Jurkat, Clone E6-1 (cell line): Measurements from ENCODE around the gene OR11L1.

Experiments used
- DNase-seq: peaks from one replicate; pipeline ENCODE4 v3.0.0-alpha.2; 2011; ENCODE audit warnings: low read depth, low spot score
- H3K4me3 ChIP-seq: 2 replicates; pipeline ENCODE4 v1.5.1; 2011; ENCODE audit warnings: mild to moderate bottlenecking, low read length, control low read depth, moderate library complexity

Gene OR11L1

DNA sequence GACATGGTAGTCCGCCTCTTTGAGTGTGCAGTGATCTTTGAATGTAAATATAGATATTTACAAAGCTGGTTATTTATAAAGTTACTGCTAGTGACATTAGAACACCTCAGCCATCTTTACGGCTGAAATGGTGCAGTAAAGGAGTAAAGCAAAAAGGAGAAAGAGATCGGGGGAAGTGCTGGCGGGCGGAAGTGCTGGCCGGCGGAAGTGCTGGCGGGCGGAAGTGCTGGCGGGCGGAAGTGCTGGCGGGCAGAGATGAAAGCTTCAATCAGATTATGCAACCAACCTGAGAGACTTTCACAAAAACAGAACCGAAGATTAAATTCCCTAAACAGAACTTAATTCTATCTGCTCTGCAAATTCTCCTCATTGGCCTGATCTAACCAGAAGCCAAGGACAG is 16.3 kb downstream of the OR11L1 start:
- no peak overlapping the region for H3K4me3 ChIP-seq
- DNase-seq = no peak

DNA sequence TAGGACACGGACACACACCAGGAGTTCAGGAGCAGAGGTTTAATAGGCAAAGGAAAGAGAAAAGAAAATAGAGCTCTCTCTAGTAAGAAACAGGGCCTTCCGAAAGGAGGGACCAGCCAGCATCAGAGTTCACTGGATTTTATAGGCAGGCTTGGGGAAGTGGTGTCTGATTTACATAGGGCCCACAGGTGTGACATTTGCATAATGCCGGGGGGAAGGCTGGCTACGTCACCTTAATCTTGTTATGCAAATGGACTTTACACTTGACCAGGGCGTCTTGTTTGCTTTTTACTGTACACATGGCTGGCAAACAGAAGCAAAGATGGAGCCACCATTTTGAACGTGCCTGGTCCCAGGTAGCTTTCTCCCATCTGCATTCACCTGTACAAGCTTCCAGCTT is 17.7 kb downstream of the OR11L1 start, which contains the start of gene OR14A16:
OR14A16 (minus strand) TSS at position 97 of the 400 bp plus-strand sequence. CDS start 8,390 bp downstream, outside the sequence.
- no peak within 1 kb of the TSS for H3K4me3 ChIP-seq
- DNase-seq = no peak

DNA sequence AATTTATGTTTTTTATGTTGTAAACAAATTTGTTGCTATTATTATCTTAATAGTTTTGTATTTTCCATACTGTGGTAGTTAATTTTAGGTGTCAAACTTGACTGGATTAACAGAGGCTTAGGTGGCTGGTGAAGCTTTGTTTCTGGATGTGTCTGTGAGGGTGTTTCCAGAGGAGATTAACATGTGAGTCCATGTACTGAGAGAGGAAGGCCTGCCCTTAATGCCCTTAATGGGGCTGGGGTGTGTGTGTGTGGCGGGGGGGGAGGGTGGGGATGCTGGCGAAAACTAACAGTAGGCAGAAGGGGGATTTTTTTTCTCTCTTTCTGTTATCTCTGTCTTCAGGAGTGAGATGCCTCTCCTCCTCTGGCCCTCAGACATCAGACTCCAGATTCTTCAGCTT is 19.6 kb downstream of the OR11L1 start:
- no peak overlapping the region for H3K4me3 ChIP-seq
- no peak for DNase-seq

DNA sequence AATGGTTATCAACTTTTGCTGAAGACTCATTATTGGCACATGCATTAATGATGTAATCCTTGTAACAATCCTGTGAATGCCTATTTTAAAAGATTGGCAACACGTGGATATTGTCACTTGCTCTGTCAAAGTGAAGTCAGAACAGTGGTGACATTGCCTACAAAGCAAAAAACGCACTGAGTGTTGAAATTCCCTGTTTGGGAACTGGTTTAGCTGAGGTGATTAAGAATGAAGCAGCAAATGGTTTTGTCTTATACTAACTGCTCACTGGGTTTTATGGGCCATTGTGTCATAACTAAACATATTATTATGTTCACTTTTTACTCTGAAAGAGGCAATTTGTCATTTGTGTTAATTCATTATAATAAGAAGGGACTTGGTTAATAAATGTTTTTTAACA is 29.1 kb downstream of the OR11L1 start:
- DNase-seq = no peak
- no peak overlapping the region for H3K4me3 ChIP-seq

DNA sequence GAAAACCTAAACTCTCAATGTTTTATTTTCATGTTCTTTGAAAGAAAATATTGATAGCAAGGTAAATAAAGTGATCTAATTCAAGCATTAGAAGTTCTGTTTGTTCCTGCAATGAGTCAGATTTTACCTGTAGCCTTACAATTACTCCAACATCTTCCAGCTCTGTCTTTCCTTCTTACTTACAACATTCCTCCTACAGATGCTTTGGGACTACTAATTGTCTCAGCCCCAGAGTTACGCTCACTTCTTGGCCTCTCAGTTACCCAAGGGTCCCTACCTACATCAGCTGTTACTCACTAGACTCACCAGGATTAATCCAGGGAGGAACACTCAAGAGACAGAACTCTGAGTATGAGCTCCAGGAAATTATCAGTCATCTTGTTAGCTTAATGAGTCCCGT is 44.2 kb downstream of the OR11L1 start:
- no peak overlapping the region for H3K4me3 ChIP-seq
- DNase-seq = no peak
